ENCODE data around the gene RRP12.

Gene RRP12

DNA sequence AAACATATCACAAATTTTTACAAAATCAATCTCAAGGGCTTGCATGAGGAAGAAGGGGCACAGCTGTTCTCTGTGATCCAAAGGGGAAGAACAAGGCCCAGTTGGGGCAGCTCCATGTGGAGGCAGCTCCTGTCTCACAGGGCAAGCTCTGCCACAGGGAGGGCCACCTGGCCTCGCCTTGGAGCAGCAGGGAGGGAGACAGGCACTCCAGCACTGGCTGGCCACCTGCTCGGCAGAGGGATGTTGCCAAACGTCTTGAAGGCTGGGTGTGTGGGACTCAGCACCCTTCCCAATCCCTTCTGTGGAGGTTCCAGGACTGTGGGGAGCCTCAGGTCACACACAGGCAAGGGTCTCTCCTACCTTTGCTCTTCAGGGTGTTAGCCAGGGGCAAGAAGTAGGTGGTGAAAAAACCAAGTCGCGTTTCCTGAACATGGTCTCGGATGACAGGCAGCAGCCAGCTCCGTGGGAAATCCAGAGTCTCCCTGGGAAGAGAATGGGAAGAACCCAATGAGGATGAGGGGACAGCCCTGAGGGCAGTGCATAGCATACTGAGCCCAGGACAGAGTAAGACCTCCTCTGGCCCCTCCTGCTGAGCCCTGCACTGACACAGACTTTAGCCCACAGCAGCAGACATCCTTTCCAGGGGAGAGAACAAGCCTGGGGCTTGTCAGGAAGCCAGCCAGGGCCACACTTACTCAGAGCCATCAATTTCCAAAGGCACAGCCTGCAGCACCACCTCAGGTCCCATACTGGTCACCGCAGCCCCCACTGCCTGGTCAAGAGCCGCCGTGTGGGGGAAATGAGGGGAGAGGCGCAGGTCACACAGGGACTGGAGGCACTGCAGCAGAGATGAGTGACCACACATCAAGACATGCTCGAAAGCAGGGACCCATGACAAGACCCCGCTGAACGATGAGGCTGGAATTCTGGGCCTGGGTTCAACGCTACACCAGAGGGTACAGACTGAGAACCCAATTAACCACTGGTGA is 21.9 kb downstream of the RRP12 start:
- no peak for DNase-seq (ENCODE audit: low read depth, low spot score)
- peak overlapping the region; percentile 32 for H3K9ac ChIP-seq (ENCODE audit: insufficient read length, low read depth)
- H3K36me3 ChIP-seq (ENCODE audit: insufficient read depth, insufficient read length, low read length): peaks cover 64% of the 10 kb centered on the region
- TF ChIP-seq SUZ12 (IDR thresholded peaks at IDR 0.05; ENCODE audit: extremely low read depth, insufficient read depth, insufficient read length) (no peak), ZNF274 (IDR thresholded peaks at IDR 0.05; ENCODE audit: low read depth, low read length) (no peak), YY1 (IDR thresholded peaks at IDR 0.05; ENCODE audit: insufficient read depth, insufficient read length) (no peak)
- no peaks in the 10 kb centered on the region for H3K9me3 ChIP-seq (ENCODE audit: insufficient read depth, low read length)
- no peak overlapping the region for H3K4me3 ChIP-seq (ENCODE audit: insufficient read length, low read depth)
- H3K27me3 ChIP-seq (ENCODE audit: insufficient read depth, insufficient read length): no peaks in the 10 kb centered on the region
- peaks cover 4% of the 10 kb centered on the region for H3K4me1 ChIP-seq (ENCODE audit: insufficient read depth, insufficient read length)

DNA sequence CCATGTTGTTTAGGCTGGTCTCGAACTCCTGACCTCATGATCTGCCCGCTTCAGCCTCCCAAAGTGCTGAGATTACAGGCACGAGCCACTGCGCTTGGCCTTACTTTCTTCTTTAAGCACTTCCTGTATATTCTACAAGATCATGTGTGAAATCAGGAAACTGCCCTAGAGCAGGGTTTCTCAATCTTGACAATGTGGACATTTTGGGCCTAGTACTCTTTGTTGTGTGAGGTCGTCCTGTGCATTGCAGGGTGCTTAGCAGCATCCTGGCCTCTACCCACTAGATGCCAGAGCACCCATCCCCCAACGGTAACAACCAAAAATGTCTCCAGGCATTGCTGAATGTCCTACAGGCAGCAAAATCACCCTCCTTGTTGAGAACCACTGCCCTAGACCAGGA is 24.7 kb downstream of the RRP12 start:
- Histone ChIP-seq H3K9me3 (ENCODE audit: insufficient read depth, low read length) (no peaks in the 10 kb centered on the region), H3K4me3 (ENCODE audit: insufficient read length, low read depth) (no peak overlapping the region), H3K36me3 (ENCODE audit: insufficient read depth, insufficient read length, low read length) (peaks cover 74% of the 10 kb centered on the region), H3K9ac (ENCODE audit: insufficient read length, low read depth) (no peak overlapping the region), H3K27me3 (ENCODE audit: insufficient read depth, insufficient read length) (no peaks in the 10 kb centered on the region), H3K4me1 (ENCODE audit: insufficient read depth, insufficient read length) (peaks cover 4% of the 10 kb centered on the region)
- no peak for TF ChIP-seq YY1 (IDR thresholded peaks at IDR 0.05; ENCODE audit: insufficient read depth, insufficient read length)
- no peak for TF ChIP-seq ZNF274 (IDR thresholded peaks at IDR 0.05; ENCODE audit: low read depth, low read length)
- no peak for TF ChIP-seq SUZ12 (IDR thresholded peaks at IDR 0.05; ENCODE audit: extremely low read depth, insufficient read depth, insufficient read length)
- DNase-seq (ENCODE audit: low read depth, low spot score): no peak

DNA sequence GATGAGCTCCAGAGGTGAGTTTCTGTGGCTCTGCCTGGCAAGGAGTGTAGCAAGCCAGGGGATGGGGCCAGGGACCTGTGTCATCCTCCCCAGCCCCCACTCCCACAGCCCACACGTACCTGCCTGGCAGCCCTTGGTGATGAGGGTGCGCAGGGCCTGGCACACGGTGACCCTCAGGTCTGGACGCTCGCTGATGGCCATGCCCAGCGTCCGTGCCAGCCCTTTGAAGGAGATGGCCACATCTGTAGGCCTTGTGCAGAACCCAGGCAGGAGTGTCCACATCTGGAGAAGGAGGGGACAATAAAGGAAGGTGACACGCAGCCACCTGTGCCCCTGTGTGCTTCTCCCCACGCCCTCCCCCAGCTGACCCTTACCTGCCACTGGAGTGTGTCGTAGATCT is 27.7 kb downstream of the RRP12 start:
- peaks cover 77% of the 10 kb centered on the region for H3K36me3 ChIP-seq (ENCODE audit: insufficient read depth, insufficient read length, low read length)

DNA sequence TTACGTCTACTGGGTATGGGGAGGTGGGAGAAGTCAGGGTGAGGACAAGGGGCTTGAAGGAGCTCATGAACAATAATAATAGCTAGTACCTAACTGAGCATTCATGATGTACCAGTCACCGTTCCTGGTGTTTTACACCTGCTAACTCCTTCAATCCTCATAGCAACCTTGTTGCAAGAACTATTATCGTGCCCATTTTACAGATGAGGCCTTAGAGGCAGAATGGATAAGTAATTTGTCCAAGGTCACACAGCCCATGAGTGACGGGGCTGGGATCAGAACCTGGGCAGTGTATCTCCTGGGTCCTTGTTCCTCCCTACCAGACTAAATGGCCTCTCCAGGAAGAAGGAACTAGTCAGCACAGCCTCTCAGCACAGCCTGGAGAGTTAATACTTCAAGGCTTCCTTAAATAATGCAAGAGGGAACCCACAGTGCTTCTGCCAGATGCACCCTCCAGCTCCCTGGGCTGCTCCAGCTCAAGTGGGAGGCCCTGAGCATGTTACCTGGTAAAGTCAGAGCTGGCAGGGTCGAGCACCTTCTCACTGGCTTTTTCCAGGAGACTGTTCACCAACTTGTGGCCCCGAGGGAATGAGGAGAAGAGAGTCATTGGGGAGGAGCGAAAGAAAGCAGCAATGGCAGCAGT is 28.8 kb downstream of the RRP12 start:
- H3K4me3 ChIP-seq (ENCODE audit: insufficient read length, low read depth): no peak overlapping the region
- no peaks in the 10 kb centered on the region for H3K27me3 ChIP-seq (ENCODE audit: insufficient read depth, insufficient read length)
- DNase-seq (ENCODE audit: low read depth, low spot score): no peak
- H3K9ac ChIP-seq (ENCODE audit: insufficient read length, low read depth): no peak overlapping the region
- H3K9me3 ChIP-seq (ENCODE audit: insufficient read depth, low read length): no peaks in the 10 kb centered on the region
- H3K4me1 ChIP-seq (ENCODE audit: insufficient read depth, insufficient read length): no peaks in the 10 kb centered on the region
- TF ChIP-seq YY1 (IDR thresholded peaks at IDR 0.05; ENCODE audit: insufficient read depth, insufficient read length): no peak
- TF ChIP-seq ZNF274 (IDR thresholded peaks at IDR 0.05; ENCODE audit: low read depth, low read length): no peak
- no peak for TF ChIP-seq SUZ12 (IDR thresholded peaks at IDR 0.05; ENCODE audit: extremely low read depth, insufficient read depth, insufficient read length)
- peaks cover 71% of the 10 kb centered on the region for H3K36me3 ChIP-seq (ENCODE audit: insufficient read depth, insufficient read length, low read length)

More for the DNA sequence above, 27.7 kb downstream of the RRP12 start:
- H3K4me3 ChIP-seq (ENCODE audit: insufficient read length, low read depth): no peak overlapping the region
- H3K4me1 ChIP-seq (ENCODE audit: insufficient read depth, insufficient read length): no peaks in the 10 kb centered on the region
- no peaks in the 10 kb centered on the region for H3K27me3 ChIP-seq (ENCODE audit: insufficient read depth, insufficient read length)
- DNase-seq (ENCODE audit: low read depth, low spot score): no peak
- TF ChIP-seq ZNF274 (IDR thresholded peaks at IDR 0.05; ENCODE audit: low read depth, low read length) (no peak), SUZ12 (IDR thresholded peaks at IDR 0.05; ENCODE audit: extremely low read depth, insufficient read depth, insufficient read length) (no peak), YY1 (IDR thresholded peaks at IDR 0.05; ENCODE audit: insufficient read depth, insufficient read length) (no peak)
- H3K9ac ChIP-seq (ENCODE audit: insufficient read length, low read depth): no peak overlapping the region
- H3K9me3 ChIP-seq (ENCODE audit: insufficient read depth, low read length): no peaks in the 10 kb centered on the region

DNA sequence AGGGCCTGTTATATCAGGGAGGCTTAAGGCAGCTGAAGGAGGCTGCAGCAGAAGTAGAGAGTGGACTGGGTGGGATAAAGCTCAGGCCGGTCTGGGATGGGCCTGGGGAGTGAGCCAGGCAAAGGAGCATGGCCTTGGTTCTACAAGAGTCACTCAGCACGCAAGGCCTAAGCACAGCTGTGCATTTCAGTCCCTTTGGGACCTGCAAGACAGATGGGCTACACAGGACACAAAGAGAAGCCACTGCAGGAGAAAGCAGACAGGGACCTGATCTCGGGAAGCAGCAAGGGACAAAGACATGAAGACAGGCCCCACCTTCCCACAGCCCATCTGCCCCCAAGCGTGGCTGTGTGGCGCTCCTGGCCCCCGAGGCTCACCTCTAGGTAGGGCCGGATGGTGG is 29.4 kb downstream of the RRP12 start:
- Histone ChIP-seq H3K27me3 (ENCODE audit: insufficient read depth, insufficient read length) (no peaks in the 10 kb centered on the region), H3K4me1 (ENCODE audit: insufficient read depth, insufficient read length) (no peaks in the 10 kb centered on the region), H3K4me3 (ENCODE audit: insufficient read length, low read depth) (no peak overlapping the region), H3K9ac (ENCODE audit: insufficient read length, low read depth) (no peak overlapping the region), H3K36me3 (ENCODE audit: insufficient read depth, insufficient read length, low read length) (peaks cover 74% of the 10 kb centered on the region), H3K9me3 (ENCODE audit: insufficient read depth, low read length) (no peaks in the 10 kb centered on the region)
- no peak for DNase-seq (ENCODE audit: low read depth, low spot score)
- no peak for TF ChIP-seq ZNF274 (IDR thresholded peaks at IDR 0.05; ENCODE audit: low read depth, low read length)
- no peak for TF ChIP-seq YY1 (IDR thresholded peaks at IDR 0.05; ENCODE audit: insufficient read depth, insufficient read length)
- TF ChIP-seq SUZ12 (IDR thresholded peaks at IDR 0.05; ENCODE audit: extremely low read depth, insufficient read depth, insufficient read length): no peak

DNA sequence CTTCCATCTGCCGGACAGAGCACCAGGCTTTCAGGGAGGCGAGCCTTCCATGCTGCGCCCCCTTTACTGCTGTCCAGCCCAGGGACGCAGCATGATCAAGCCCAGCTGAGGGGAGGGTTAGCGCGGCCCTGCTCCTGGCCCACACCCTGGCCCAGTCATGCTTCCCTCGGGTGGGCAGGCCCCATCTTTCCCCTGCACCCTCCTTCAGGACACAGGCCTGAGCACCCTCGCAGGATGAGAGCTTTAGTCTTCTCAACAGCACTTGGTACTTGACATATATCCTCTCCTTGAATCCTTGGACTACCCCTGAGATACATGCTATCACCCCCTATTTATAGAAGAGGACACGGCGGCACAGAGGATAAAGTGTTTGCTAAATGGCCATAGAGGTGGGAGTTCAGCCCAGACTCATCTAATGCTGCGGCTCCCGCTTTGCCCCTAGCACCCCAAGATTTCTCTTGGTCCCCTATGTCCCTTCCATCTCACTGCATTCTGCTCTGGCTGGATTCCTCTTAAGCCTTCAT is 34.0 kb downstream of the RRP12 start:
- peaks cover under 1% of the 10 kb centered on the region for H3K4me1 ChIP-seq (ENCODE audit: insufficient read depth, insufficient read length)
- no peaks in the 10 kb centered on the region for H3K9me3 ChIP-seq (ENCODE audit: insufficient read depth, low read length)
- H3K4me3 ChIP-seq (ENCODE audit: insufficient read length, low read depth): no peak overlapping the region
- no peak overlapping the region for H3K9ac ChIP-seq (ENCODE audit: insufficient read length, low read depth)
- H3K27me3 ChIP-seq (ENCODE audit: insufficient read depth, insufficient read length): no peaks in the 10 kb centered on the region
- peaks cover 89% of the 10 kb centered on the region for H3K36me3 ChIP-seq (ENCODE audit: insufficient read depth, insufficient read length, low read length)
- TF ChIP-seq YY1 (IDR thresholded peaks at IDR 0.05; ENCODE audit: insufficient read depth, insufficient read length) (no peak), ZNF274 (IDR thresholded peaks at IDR 0.05; ENCODE audit: low read depth, low read length) (no peak), SUZ12 (IDR thresholded peaks at IDR 0.05; ENCODE audit: extremely low read depth, insufficient read depth, insufficient read length) (no peak)
- no peak for DNase-seq (ENCODE audit: low read depth, low spot score)

DNA sequence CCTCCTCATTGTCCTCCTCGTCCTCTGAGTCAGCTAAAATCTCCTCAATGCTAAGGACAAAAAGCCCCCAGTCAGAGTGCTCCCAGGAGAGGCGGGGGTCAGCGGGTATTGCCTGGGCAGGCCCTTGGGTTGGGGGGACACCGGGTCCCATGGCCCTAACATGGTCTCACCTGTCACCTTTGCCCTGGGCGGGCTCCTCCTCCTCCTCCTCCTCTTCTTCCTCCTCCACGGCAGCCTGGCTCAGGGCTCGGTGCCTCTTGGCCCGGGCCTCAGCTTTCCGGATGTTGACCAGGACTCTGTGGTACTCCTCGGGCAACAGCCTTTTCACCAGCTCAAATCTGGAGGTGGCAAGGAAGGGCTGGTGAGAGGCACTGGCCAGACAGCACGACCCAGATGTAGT is 34.6 kb downstream of the RRP12 start:
- DNase-seq (ENCODE audit: low read depth, low spot score): no peak
- peaks cover 3% of the 10 kb centered on the region for H3K4me1 ChIP-seq (ENCODE audit: insufficient read depth, insufficient read length)
- H3K9ac ChIP-seq (ENCODE audit: insufficient read length, low read depth): no peak overlapping the region
- no peaks in the 10 kb centered on the region for H3K27me3 ChIP-seq (ENCODE audit: insufficient read depth, insufficient read length)
- TF ChIP-seq ZNF274 (IDR thresholded peaks at IDR 0.05; ENCODE audit: low read depth, low read length) (no peak), SUZ12 (IDR thresholded peaks at IDR 0.05; ENCODE audit: extremely low read depth, insufficient read depth, insufficient read length) (no peak), YY1 (IDR thresholded peaks at IDR 0.05; ENCODE audit: insufficient read depth, insufficient read length) (no peak)
- H3K4me3 ChIP-seq (ENCODE audit: insufficient read length, low read depth): no peak overlapping the region
- H3K9me3 ChIP-seq (ENCODE audit: insufficient read depth, low read length): no peaks in the 10 kb centered on the region
- peaks cover 86% of the 10 kb centered on the region for H3K36me3 ChIP-seq (ENCODE audit: insufficient read depth, insufficient read length, low read length)

Measured in NT2/D1 (cell line).